ENCODE measurements around the gene SMIM24.

SMIM24 gene

GRCh38 chr19:3426433-3426832 lies 53.9 kb downstream of the SMIM24 start:
- DNase-seq = no peak

Measured in GOT3 (cell line).